K562 (cell line): ENCODE results near the gene LUC7L3. TPM values are rescaled to one million over a fixed set of nuclear protein-coding genes. Genes with fewer than 3 reads are reported as not detected.

Experiments
- ATAC-seq: fragments of 200-7000 bp; cut with Tn5 transposase; 3 replicates; pipeline ENCODE4 v1.9.1; 2020; ENCODE audit warnings: moderate library complexity
- BruUV-seq: library from RNA; stranded (reverse); fragments of 400-500 nt; replicated peaks from 2 replicates; lab custom pipeline; 2021; lab: Mats Ljungman, UMichigan
- CTCF ChIA-PET: fragments of 300-600 bp; formaldehyde crosslinking; extraction: SDS; loops from one replicate; lab custom pipeline; 2021; ENCODE audit warnings: low intra/inter-chr PET ratio; lab: Yijun Ruan, JAX
- POLR2A ChIA-PET: fragments of 300-600, 350-650 bp; sonication (Branson Sonifier 250); formaldehyde crosslinking; extraction: SDS; loops from one replicate; lab custom pipeline; 2021; ENCODE audit warnings: antibody characterized with exemption, inconsistent platforms; lab: Yijun Ruan, JAX
- DNase-seq, 4 experiments: peaks; one replicate each; pipeline versions ENCODE4 v3.0.0 to v3.0.0-alpha.2; 2011 to 2018; ENCODE audit warnings: low spot score in 3 of 4, mixed read lengths in 3 of 4; ENCODE audit errors: extremely low read depth in 1 of 4
- FAIRE-seq: peaks from 2 replicates; lab custom pipeline; 2011; peaks lifted over from hg19 to GRCh38; lab: Jason Lieb, UNC
- H2AFZ ChIP-seq: 2 replicates; pipeline ENCODE4 v1.6.0; 2011; ENCODE audit warnings: low read depth, low read length, control low read depth, inconsistent platforms
- H3K27ac ChIP-seq: fragments of 200-600 bp; 3 replicates; pipeline ENCODE4 v1.8.0; 2011; ENCODE audit warnings: low read depth, mild to moderate bottlenecking, control low read depth, inconsistent platforms, low read length, moderate library complexity, mixed read lengths; ENCODE audit errors: extremely low read depth
- H3K27me3 ChIP-seq, 2 experiments: fragments of 300-600 bp in 1 of 2; 2 replicates in 1 of 2; 3 replicates in 1 of 2; pipeline versions ENCODE4 v1.6.0 to v1.8.0; 2011; ENCODE audit warnings: inconsistent platforms in 2 of 2, low read length in 2 of 2, mild to moderate bottlenecking in 1 of 2, mixed read lengths in 1 of 2, moderate library complexity in 1 of 2; ENCODE audit not compliant: control insufficient read depth in 2 of 2, insufficient read depth in 2 of 2
- H3K36me3 ChIP-seq: fragments of 300-600 bp; 3 replicates; pipeline ENCODE4 v1.8.0; 2011; ENCODE audit warnings: mild to moderate bottlenecking, low read length, inconsistent platforms; ENCODE audit not compliant: control insufficient read depth, insufficient read depth
- H3K4me1 ChIP-seq, 2 experiments: fragments of 200-600 bp in 1 of 2; replicated peaks in 1 of 2; 2 replicates in 1 of 2; 3 replicates in 1 of 2; pipeline versions ENCODE4 v1.5.1 to v1.8.0; 2011; ENCODE audit warnings: inconsistent platforms in 2 of 2, low read length in 2 of 2, mild to moderate bottlenecking in 1 of 2, mixed read lengths in 1 of 2, moderate library complexity in 1 of 2; ENCODE audit not compliant: control insufficient read depth in 2 of 2, insufficient read depth in 2 of 2
- H3K4me2 ChIP-seq: 2 replicates; pipeline ENCODE4 v1.6.1; 2011; ENCODE audit warnings: low read length, control low read depth, inconsistent platforms, mixed read lengths; ENCODE audit not compliant: insufficient read depth
- H3K4me3 ChIP-seq: fragments of 200-600 bp; sonication (generic), shearing (Covaris generic); 2 replicates; pipeline ENCODE4 v1.5.1; 2016; ENCODE audit warnings: control low read depth, inconsistent platforms
- H3K79me2 ChIP-seq: fragments of 200-600 bp; 3 replicates; pipeline ENCODE4 v1.8.0; 2011; ENCODE audit warnings: low read length, inconsistent platforms; ENCODE audit not compliant: control insufficient read depth, insufficient read depth
- H3K9ac ChIP-seq, 2 experiments: 2 replicates each; pipeline versions ENCODE4 v1.6.0 to v1.6.1; 2011; ENCODE audit warnings: low read depth in 2 of 2, low read length in 2 of 2, control low read depth in 1 of 2, inconsistent platforms in 1 of 2, mild to moderate bottlenecking in 1 of 2, mixed read lengths in 1 of 2; ENCODE audit not compliant: insufficient read depth in 1 of 2
- H3K9me1 ChIP-seq: one replicate; pipeline ENCODE4 v1.6.0; 2011; ENCODE audit warnings: inconsistent platforms, mild to moderate bottlenecking, low read length, moderate library complexity; ENCODE audit not compliant: control insufficient read depth, insufficient read depth
- H3K9me3 ChIP-seq: replicated peaks from 2 replicates; pipeline ENCODE4 v1.5.1; 2011; ENCODE audit warnings: low read depth, low read length, inconsistent platforms; ENCODE audit not compliant: control insufficient read depth, insufficient read depth
- H4K20me1 ChIP-seq: replicated peaks from 2 replicates; pipeline ENCODE4 v1.6.1; 2011; ENCODE audit warnings: low read length, inconsistent platforms, mixed read lengths; ENCODE audit not compliant: control insufficient read depth, insufficient read depth
- ATF3 ChIP-seq, 2 experiments: fragments of 450-650 bp in 1 of 2; sonication (generic) in 1 of 2; formaldehyde crosslinking in 1 of 2; IDR thresholded peaks in 1 of 2; conservative IDR thresholded peaks in 1 of 2; 2 replicates each; pipeline versions ENCODE4 v1.6.1 to v1.8.1; 2016 to 2023; ENCODE audit warnings: mild to moderate bottlenecking in 2 of 2, moderate library complexity in 2 of 2, inconsistent platforms in 1 of 2, missing genetic modification reagents in 1 of 2
- HMG20B ChIP-seq: fragments of 250-450 bp; sonication (Bioruptor Pico); IDR thresholded peaks from 2 replicates; pipeline ENCODE4 v1.5.0; 2021; ENCODE audit warnings: mild to moderate bottlenecking
- WGBS: fragments of 100-300 bp; shearing (Covaris generic); methylation state at CpG from one replicate; pipeline ENCODE4 v1.1.6; 2016; ENCODE audit warnings: low coverage, mixed read lengths; ENCODE audit not compliant: insufficient coverage; ENCODE audit errors: missing lambda C conversion rate; 5-methylcytosine and 5-hydroxymethylcytosine counted together
- in situ Hi-C: fragments of 300-500 bp; cut with MboI; formaldehyde crosslinking; loops from 4 replicates; pipeline ENCODE4 v1.15.0; 2018; ENCODE audit warnings: inconsistent platforms, mixed read lengths
- intact Hi-C: fragments of 100-400 bp; cut with micrococcal nuclease; formaldehyde crosslinking; loops from 2 replicates; pipeline ENCODE4 v1.14.2; 2022
- polyA plus RNA-seq, 8 experiments: library from polyadenylated mRNA; depleted of rRNA in 4 of 8; stranded (reverse) in 5 of 8; unstranded in 3 of 8; fragments of >200 nt; fragmentation: Nextera tagmentation in 2 of 8; fragmentation: Illumina TruSeq in 1 of 8; extraction: Ambion mirVana in 2 of 8; extraction: Trizol in 1 of 8; gene quantifications; 2 replicates each; pipeline versions ENCODE4 v1.2.1 to v1.2.3, GENCODE V29; 2011 to 2014; ENCODE audit warnings: inconsistent platforms in 1 of 8, missing spikeins in 1 of 8
- total RNA-seq, 7 experiments: library from RNA; depleted of rRNA in 6 of 7; stranded (reverse); fragments of >200 nt in 6 of 7; fragmentation: Illumina TruSeq in 2 of 7; extraction: Trizol in 2 of 7; gene quantifications; 2 replicates each; pipeline versions ENCODE4 v1.2.1 to v1.2.3, GENCODE V29; 2011 to 2021; ENCODE audit warnings: low replicate concordance in 1 of 7

Gene LUC7L3
- total and polyA plus RNA-seq, 9 of the 15 experiments (the other 6 are each of a cell fraction or from before 2014, with no cell fraction given), result 80.8 to 284 (median 127) TPM

DNA sequence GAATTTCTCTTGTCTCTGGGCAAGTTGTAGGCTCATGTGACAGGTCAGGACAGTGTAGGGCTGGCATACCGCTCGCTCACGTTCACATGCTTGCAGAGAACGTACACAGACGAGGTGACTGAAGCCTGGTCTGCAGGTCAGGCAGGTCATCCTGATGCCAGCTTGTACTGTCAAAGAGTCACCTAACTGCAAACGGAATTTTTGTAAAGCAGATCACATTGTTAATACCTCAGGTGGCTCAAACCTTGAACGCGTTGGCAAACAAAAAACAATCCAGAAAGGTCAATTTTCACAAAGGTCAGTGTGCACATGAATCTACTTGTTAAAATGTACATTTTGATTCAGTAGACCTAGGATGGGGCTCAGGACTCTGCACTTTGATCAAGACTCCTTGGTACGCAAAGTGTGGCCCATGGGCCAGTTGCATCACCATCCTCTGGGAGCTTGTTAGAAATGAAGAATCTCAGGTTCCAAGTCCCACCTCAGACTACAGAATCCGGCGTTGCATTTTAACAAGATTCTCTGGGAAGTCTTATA is 40.3 kb upstream of the LUC7L3 start:
- H3K27me3 ChIP-seq, result peaks cover 5 to 52% of the 10 kb centered on the region in 2 experiments; a peak in 4 of 5 replicates
- TF ChIP-seq ATF3 (IDR thresholded peaks at IDR 0.05) (peak; percentile 35; the same call in 1 of the 2 replicates), ATF3 (CRISPR knock-in tag; conservative IDR thresholded peaks at IDR 0.05) (no peak), HMG20B (CRISPR knock-in tag) (no peak)
- TF ChIP-seq, all 486 proteins: peak for 1
- in situ Hi-C loops (loop anchor here (5.0 kb wide), 1 partner anchor 192 kb away; no protein-coding TSS in a partner anchor), intact Hi-C loops (no loop called here)
- no peak for ATAC-seq
- Histone ChIP-seq H3K4me2 (no peak overlapping the region), H3K9me1 (no peaks in the 10 kb centered on the region), H3K27ac (no peak overlapping the region), H4K20me1 (no peaks in the 10 kb centered on the region), H3K4me3 (no peak overlapping the region), H3K9ac (no peak overlapping the region), H2AFZ (no peak overlapping the region), H3K4me1 (peaks cover 0 to 16% of the 10 kb centered on the region in 2 experiments; a peak in 3 of 5 replicates), H3K9me3 (no peaks in the 10 kb centered on the region), H3K79me2 (no peaks in the 10 kb centered on the region), H3K36me3 (no peaks in the 10 kb centered on the region)
- DNase-seq, result no peak
- BruUV-seq, result no TSS peak
- no peak for FAIRE-seq
- CTCF ChIA-PET, result interaction anchor here (0.6 kb wide), 1 partner anchor 12 kb away, joined by 3 read pairs; no protein-coding TSS in a partner anchor
- POLR2A ChIA-PET, result interaction anchor here (0.6 to 1.0 kb wide), 5 partner anchors 12 to 69 kb away, joined by 3 to 4 read pairs (median 3); no protein-coding TSS in a partner anchor
- 18% methylated on average over 11 of the region's 11 CpGs for WGBS
